KMS-11 (cell line): Measurements from ENCODE around the gene SDK1.

Experiments used
- H2AFZ ChIP-seq: fragments of 200-600 bp; sonication (generic); 2 replicates; pipeline ENCODE4 v1.6.1; 2016; ENCODE audit warnings: antibody characterized with exemption, mixed run types, low read depth
- H3K27ac ChIP-seq: fragments of 200-600 bp; sonication (generic); 2 replicates; pipeline ENCODE4 v1.6.1; 2016; ENCODE audit warnings: mild to moderate bottlenecking, mixed run types
- H3K27me3 ChIP-seq: fragments of 200-600 bp; sonication (generic); 2 replicates; pipeline ENCODE4 v1.6.1; 2017; ENCODE audit warnings: mild to moderate bottlenecking, low read depth, mixed run types, moderate library complexity; ENCODE audit not compliant: insufficient read depth
- H3K36me3 ChIP-seq: fragments of 200-600 bp; sonication (generic); 2 replicates; pipeline ENCODE4 v1.6.1; 2017; ENCODE audit warnings: mild to moderate bottlenecking, mixed run types; ENCODE audit not compliant: insufficient read depth
- H3K4me1 ChIP-seq: fragments of 200-600 bp; sonication (generic); 2 replicates; pipeline ENCODE4 v1.6.1; 2016; ENCODE audit warnings: mild to moderate bottlenecking, low read depth, mixed run types; ENCODE audit not compliant: poor library complexity, severe bottlenecking
- H3K4me2 ChIP-seq: fragments of 200-600 bp; sonication (generic); 2 replicates; pipeline ENCODE4 v1.7.0; 2016; ENCODE audit warnings: mild to moderate bottlenecking, mixed run types
- H3K4me3 ChIP-seq: fragments of 200-600 bp; sonication (generic); IDR thresholded peaks from 2 replicates; pipeline ENCODE4 v1.6.1; 2017; ENCODE audit warnings: low read depth, low read length, mixed read lengths; ENCODE audit not compliant: insufficient read depth
- H3K79me2 ChIP-seq: fragments of 200-600 bp; sonication (generic); 2 replicates; pipeline ENCODE4 v1.6.1; 2016; ENCODE audit warnings: low read depth, mixed run types; ENCODE audit not compliant: insufficient read depth
- H3K9ac ChIP-seq: fragments of 200-600 bp; sonication (generic); 2 replicates; pipeline ENCODE4 v1.6.1; 2016; ENCODE audit warnings: mild to moderate bottlenecking, mixed run types
- H4K20me1 ChIP-seq: fragments of 200-600 bp; sonication (generic); 2 replicates; pipeline ENCODE4 v1.6.1; 2016; ENCODE audit warnings: mild to moderate bottlenecking, mixed run types; ENCODE audit not compliant: insufficient read depth
- TF ChIP-seq, protein P1 (sequence below): fragments of 200-600 bp; sonication (generic); conservative IDR thresholded peaks from 2 replicates; pipeline ENCODE4 v1.6.1; 2017; ENCODE audit warnings: low read depth, mild to moderate bottlenecking, antibody characterized with exemption, low read length, moderate library complexity, mixed read lengths

SDK1 gene

DNA sequence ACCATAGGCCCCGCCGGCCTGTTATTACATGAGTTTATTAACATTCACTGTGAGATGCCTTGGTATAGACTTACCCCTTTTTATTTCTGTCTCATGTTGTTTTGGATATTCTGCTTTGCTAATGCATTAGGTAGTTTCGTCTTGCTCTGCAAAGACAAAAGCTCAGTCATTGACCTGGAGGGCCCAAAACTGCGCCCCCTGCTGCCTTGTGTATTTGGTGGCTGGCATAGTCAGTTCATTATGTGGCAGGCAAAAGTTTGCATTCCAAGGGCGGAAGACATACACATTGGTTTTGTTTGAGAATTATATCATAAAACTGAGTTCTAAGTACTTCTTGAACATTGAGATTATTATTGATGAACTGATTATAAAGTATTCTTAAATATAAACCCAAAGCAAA, 372.5 kb downstream of the SDK1 start:
- Histone ChIP-seq H3K4me1 (no peaks in the 10 kb centered on the region), H3K9ac (no peak overlapping the region), H2AFZ (no peak overlapping the region), H3K4me2 (no peak overlapping the region), H3K4me3 (no peak overlapping the region), H3K36me3 (no peaks in the 10 kb centered on the region), H3K27ac (no peak overlapping the region), H3K79me2 (no peaks in the 10 kb centered on the region), H4K20me1 (no peaks in the 10 kb centered on the region), H3K27me3 (no peaks in the 10 kb centered on the region)
- TF ChIP-seq, protein P1, sequence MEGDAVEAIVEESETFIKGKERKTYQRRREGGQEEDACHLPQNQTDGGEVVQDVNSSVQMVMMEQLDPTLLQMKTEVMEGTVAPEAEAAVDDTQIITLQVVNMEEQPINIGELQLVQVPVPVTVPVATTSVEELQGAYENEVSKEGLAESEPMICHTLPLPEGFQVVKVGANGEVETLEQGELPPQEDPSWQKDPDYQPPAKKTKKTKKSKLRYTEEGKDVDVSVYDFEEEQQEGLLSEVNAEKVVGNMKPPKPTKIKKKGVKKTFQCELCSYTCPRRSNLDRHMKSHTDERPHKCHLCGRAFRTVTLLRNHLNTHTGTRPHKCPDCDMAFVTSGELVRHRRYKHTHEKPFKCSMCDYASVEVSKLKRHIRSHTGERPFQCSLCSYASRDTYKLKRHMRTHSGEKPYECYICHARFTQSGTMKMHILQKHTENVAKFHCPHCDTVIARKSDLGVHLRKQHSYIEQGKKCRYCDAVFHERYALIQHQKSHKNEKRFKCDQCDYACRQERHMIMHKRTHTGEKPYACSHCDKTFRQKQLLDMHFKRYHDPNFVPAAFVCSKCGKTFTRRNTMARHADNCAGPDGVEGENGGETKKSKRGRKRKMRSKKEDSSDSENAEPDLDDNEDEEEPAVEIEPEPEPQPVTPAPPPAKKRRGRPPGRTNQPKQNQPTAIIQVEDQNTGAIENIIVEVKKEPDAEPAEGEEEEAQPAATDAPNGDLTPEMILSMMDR = peak; percentile 60

DNA sequence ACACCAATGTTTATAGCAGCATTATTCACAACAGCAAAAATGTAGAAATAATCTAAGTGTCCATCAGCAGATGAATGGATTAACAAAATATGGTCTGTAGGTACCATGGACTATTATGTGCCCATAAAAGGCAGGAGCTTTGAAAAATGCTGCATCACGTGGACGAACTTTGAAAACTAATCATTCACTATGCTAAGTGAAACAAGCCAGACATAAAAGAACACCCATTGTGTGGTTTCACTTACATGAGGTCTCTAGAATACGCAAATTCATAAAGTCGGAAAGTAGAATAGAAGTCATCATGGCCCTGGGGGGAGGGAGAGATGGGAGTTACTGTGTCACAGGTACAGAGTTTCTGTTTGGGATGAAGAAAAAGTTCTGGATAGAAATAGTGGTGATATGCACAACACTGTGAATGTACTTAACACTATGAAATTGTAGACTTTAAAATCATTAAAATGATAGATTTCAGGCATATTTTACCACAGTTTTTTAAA, 377.3 kb downstream of the SDK1 start:
- H3K4me1 ChIP-seq = no peaks in the 10 kb centered on the region
- H3K4me3 ChIP-seq = no peak overlapping the region

DNA sequence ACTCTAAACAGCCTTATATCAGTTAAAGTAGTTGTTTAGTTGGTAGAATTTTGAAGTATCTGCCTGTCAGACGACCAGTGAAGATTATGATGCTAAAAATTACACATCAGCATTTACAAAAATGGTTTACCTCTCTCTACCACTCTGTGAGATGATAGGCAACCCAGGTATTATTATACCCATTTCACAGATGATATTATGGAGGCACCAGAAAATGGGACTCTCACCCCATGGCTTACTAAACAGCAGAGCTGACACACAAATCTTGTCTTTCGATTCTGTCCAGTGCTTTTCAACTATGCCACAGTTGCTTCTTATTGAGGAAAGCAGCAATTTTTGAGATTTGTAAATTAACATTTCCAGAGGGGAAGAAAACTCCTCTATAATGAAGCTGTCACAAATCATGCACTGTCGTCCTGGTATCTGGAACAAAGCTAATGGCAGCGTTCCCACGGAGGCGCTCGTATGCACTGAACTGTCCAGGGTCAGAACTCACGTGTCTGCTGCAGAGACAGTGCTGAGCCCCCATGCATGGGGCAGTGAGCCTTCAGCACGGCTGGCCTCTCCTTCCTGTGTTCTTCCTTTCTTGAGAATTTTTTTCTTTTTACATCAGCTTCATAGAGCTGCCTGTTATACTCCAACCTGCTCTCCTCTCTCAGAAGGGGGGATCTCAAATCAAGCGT, 381.1 kb downstream of the SDK1 start:
- H3K4me2 ChIP-seq = no peak overlapping the region
- H3K36me3 ChIP-seq = no peaks in the 10 kb centered on the region
- no peak overlapping the region for H2AFZ ChIP-seq
- no peaks in the 10 kb centered on the region for H3K79me2 ChIP-seq
- TF ChIP-seq, protein P1 = no peak
- H3K27ac ChIP-seq = no peak overlapping the region
- no peaks in the 10 kb centered on the region for H3K4me1 ChIP-seq
- H4K20me1 ChIP-seq = no peaks in the 10 kb centered on the region
- no peak overlapping the region for H3K4me3 ChIP-seq
- H3K9ac ChIP-seq = no peak overlapping the region
- H3K27me3 ChIP-seq = no peaks in the 10 kb centered on the region

More for the DNA sequence above, 377.3 kb downstream of the SDK1 start:
- H3K4me2 ChIP-seq = no peak overlapping the region
- no peak overlapping the region for H2AFZ ChIP-seq
- no peak overlapping the region for H3K27ac ChIP-seq
- H3K27me3 ChIP-seq = no peaks in the 10 kb centered on the region
- no peaks in the 10 kb centered on the region for H3K79me2 ChIP-seq
- H4K20me1 ChIP-seq = no peaks in the 10 kb centered on the region
- H3K36me3 ChIP-seq = no peaks in the 10 kb centered on the region
- H3K9ac ChIP-seq = no peak overlapping the region
- TF ChIP-seq, protein P1 = no peak

DNA sequence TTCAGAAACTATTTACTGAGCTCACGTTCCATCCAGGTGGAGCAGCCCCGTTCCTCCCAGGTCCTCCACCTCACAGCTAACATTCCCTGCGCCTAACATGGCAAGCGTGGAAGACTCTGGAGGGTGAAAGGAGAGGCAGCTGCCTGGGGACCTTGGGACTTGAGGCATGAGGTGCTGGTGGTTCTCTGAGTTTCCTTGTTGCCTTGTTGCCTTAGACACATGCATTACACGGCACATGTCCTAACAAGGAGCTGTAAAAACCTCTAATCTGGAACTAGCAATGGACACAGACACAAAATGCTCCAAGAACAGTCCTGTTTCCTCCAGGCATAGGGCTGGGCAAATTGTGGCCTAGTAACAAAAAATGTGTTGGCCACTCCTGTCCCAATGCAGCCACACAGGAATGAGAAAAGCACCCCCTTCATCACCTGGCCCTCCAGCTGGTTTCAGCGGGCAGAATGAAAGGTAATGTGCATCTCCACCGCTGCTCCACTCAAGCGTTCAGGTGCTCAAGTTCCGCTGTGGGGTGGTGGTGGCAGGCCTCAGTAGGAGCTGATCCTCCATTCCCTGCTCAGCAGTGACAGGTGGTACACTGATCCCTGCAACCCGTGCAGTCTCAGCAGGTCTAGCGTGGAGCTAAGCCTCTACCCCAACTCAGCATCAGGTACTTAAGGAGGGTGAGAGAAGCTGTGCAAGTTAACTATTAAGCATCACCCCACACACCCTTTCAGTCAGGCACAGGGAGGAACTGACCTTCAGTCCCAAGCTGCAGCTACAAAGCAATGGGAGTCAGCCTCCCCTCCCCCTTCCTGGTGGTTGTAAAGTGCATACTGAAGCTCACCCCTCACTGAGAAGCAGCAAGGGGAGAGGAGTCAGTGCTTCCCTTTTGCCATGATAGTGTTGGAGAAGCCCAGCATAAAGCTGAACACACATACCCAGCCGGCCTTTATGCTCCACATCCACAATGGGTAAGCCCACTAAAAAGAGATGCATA, 382.8 kb downstream of the SDK1 start:
- Histone ChIP-seq H3K27me3 (no peaks in the 10 kb centered on the region), H3K79me2 (no peaks in the 10 kb centered on the region), H3K9ac (no peak overlapping the region), H4K20me1 (no peaks in the 10 kb centered on the region), H2AFZ (no peak overlapping the region), H3K27ac (no peak overlapping the region), H3K4me2 (no peak overlapping the region), H3K36me3 (no peaks in the 10 kb centered on the region), H3K4me3 (no peak overlapping the region), H3K4me1 (no peaks in the 10 kb centered on the region)
- TF ChIP-seq, protein P1 = no peak
